Vagina (tissue), 2 donors: ENCODE data around the gene DNPH1.

Source experiments
- POLR2A ChIP-seq, 2 donors: fragments of 450-650 bp; IDR thresholded peaks; one replicate each; pipeline ENCODE4 v1.6.1; 2017; ENCODE audit warnings: antibody characterized with exemption in 2 of 2, mild to moderate bottlenecking in 2 of 2, moderate library complexity in 2 of 2
- POLR2AphosphoS5 ChIP-seq, 2 donors: sonication (generic); formaldehyde crosslinking; IDR thresholded peaks; one replicate each; pipeline ENCODE4 v1.9.0; 2017; ENCODE audit warnings: antibody characterized with exemption in 2 of 2, mild to moderate bottlenecking in 2 of 2, low read depth in 1 of 2; ENCODE audit not compliant: insufficient read depth in 1 of 2
- TF ChIP-seq, protein P1 (sequence below), 3 experiments: fragments of 450-650 bp in 2 of 3; fragments of 200-600 bp in 1 of 3; sonication (generic) in 1 of 3; IDR thresholded peaks; one replicate each; pipeline ENCODE4 v1.5.1; 2017 to 2019; ENCODE audit warnings: antibody characterized with exemption in 3 of 3, mild to moderate bottlenecking in 2 of 3, moderate library complexity in 2 of 3

DNA sequence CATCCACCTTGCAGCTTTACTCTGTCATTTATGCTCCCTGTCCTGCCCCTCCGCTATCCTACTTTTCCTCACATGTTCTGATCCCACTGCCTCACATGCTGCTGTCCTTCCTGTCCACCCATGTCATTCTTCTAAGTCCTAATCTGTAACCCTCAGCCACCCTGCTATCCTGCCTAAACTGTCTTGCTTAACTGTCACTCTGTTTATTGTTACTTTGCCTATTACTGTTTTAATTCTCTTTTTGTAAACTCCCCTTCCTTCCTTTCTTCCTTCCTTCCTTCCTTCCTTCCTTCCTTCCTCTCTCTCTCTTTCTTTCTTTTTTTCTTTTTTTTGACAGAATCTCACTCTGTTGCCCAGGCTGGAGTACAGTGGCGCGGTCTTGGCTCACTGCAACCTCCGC is 45.8 kb downstream of the DNPH1 start:
- TF ChIP-seq, protein P1, sequence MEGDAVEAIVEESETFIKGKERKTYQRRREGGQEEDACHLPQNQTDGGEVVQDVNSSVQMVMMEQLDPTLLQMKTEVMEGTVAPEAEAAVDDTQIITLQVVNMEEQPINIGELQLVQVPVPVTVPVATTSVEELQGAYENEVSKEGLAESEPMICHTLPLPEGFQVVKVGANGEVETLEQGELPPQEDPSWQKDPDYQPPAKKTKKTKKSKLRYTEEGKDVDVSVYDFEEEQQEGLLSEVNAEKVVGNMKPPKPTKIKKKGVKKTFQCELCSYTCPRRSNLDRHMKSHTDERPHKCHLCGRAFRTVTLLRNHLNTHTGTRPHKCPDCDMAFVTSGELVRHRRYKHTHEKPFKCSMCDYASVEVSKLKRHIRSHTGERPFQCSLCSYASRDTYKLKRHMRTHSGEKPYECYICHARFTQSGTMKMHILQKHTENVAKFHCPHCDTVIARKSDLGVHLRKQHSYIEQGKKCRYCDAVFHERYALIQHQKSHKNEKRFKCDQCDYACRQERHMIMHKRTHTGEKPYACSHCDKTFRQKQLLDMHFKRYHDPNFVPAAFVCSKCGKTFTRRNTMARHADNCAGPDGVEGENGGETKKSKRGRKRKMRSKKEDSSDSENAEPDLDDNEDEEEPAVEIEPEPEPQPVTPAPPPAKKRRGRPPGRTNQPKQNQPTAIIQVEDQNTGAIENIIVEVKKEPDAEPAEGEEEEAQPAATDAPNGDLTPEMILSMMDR (IDR thresholded peaks at IDR 0.05), result no peak
- TF ChIP-seq POLR2A (IDR thresholded peaks at IDR 0.05), result no peak
- no peak for TF ChIP-seq POLR2AphosphoS5 (IDR thresholded peaks at IDR 0.05; ENCODE audit: insufficient read depth in 1 of 2, low read depth in 1 of 2)
